H1 (cell line): ENCODE data around the gene UPK3BL2.
"Not testable (repeated sequence)": the region's sequence is repeated elsewhere in the genome, so short reads cannot be mapped to it uniquely, and the experiment has no call there.

ENCODE experiments used
- BACH1 ChIP-seq: IDR thresholded peaks from 2 replicates; pipeline ENCODE4 v1.6.1; 2012; ENCODE audit warnings: low read length, improper control_type of control experiment
- CEBPB ChIP-seq: IDR thresholded peaks from 2 replicates; pipeline ENCODE4 v1.6.1; 2012; ENCODE audit warnings: low read depth, low read length
- CTCF ChIP-seq, 3 experiments: IDR thresholded peaks; 1 replicate in 2 of 3; 2 replicates in 1 of 3; pipeline versions ENCODE4 v1.5.1 to v1.6.1; 2011; ENCODE audit warnings: low read length in 3 of 3, mild to moderate bottlenecking in 3 of 3, inconsistent platforms in 2 of 3, low read depth in 1 of 3, moderate library complexity in 1 of 3; ENCODE audit not compliant: insufficient read depth in 1 of 3; ENCODE audit errors: control extremely low read depth in 1 of 3
- EZH2 ChIP-seq: fragments of 200-600 bp; sonication (generic); IDR thresholded peaks from 2 replicates; pipeline ENCODE4 v1.7.1; 2012; ENCODE audit warnings: low read depth, mild to moderate bottlenecking, moderate library complexity, low read length, inconsistent platforms; ENCODE audit not compliant: severe bottlenecking
- KDM5A ChIP-seq: fragments of 200-600 bp; IDR thresholded peaks from 2 replicates; pipeline ENCODE4 v1.7.1; 2012; ENCODE audit warnings: mild to moderate bottlenecking, low read length, inconsistent platforms, mixed read lengths
- POLR2A ChIP-seq, 2 experiments: IDR thresholded peaks; 1 replicate in 1 of 2; 2 replicates in 1 of 2; pipeline ENCODE4 v1.6.1; 2011; ENCODE audit warnings: low read depth in 2 of 2, low read length in 2 of 2, mild to moderate bottlenecking in 2 of 2; ENCODE audit errors: control extremely low read depth in 1 of 2
- POLR2AphosphoS5 ChIP-seq: IDR thresholded peaks from 2 replicates; pipeline ENCODE4 v1.6.1; 2011; ENCODE audit warnings: low read depth, low read length
- SP1 ChIP-seq: IDR thresholded peaks from 2 replicates; pipeline ENCODE4 v1.6.1; 2011; ENCODE audit warnings: low read depth, low read length
- TAF7 ChIP-seq: optimal IDR thresholded peaks from 2 replicates; pipeline ENCODE3; 2011; ENCODE audit warnings: low read depth, mild to moderate bottlenecking, inconsistent platforms, low read length, moderate library complexity, borderline replicate concordance
- TEAD4 ChIP-seq: IDR thresholded peaks from 2 replicates; pipeline ENCODE4 v1.6.1; 2012; ENCODE audit warnings: low read depth, low read length, inconsistent platforms, mixed read lengths
- YY1 ChIP-seq: IDR thresholded peaks from 2 replicates; pipeline ENCODE4 v1.6.1; 2011; ENCODE audit warnings: low read depth, mild to moderate bottlenecking, low read length

DNA sequence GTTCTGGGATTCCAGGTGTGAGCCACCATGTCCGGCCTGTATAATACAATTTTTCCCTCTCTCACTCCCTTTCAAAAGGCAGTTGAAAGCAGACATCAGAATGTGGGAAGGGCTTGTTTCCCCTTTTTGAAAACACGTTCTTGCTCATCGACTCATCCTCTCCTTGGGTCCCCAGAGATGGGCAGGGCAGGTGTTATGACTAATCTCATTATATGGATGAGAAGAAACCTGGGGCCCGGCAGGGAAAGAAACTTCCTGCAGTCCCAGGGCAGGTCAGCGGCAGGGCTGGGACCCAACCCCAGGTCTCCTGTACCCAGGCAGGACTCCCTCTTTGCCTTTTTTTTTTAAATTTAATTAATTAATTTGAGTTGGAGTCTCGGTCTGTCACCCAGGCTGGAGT lies 2.9 kb upstream of the UPK3BL2 start:
- not testable (repeated sequence) for TF ChIP-seq CTCF (IDR thresholded peaks at IDR 0.05; ENCODE audit: control extremely low read depth in 1 of 3, insufficient read depth in 1 of 3, low read depth in 1 of 3, low read length in 3 of 3); TEAD4; KDM5A; EZH2; YY1; BACH1; POLR2A (IDR thresholded peaks at IDR 0.05; ENCODE audit: control extremely low read depth in 1 of 2, low read depth in 2 of 2, low read length in 2 of 2); POLR2AphosphoS5; SP1; CEBPB; TAF7
